MM.1S (cell line): ENCODE measurements around the gene TTLL6.

ENCODE experiments used
- CTCF ChIP-seq: fragments of 300-600 bp; sonication (generic); IDR thresholded peaks from 2 replicates; pipeline ENCODE4 v1.5.1; 2016; ENCODE audit warnings: antibody characterized with exemption, low read length, mixed read lengths
- EZH2 ChIP-seq: fragments of 300-600 bp; sonication (generic); optimal IDR thresholded peaks from 2 replicates; pipeline ENCODE3; 2017; ENCODE audit warnings: low read depth, mild to moderate bottlenecking, antibody characterized with exemption, low read length, mixed read lengths
- EZH2phosphoT487 ChIP-seq: fragments of 300-600 bp; sonication (generic); IDR thresholded peaks from 2 replicates; pipeline ENCODE4 v1.6.1; 2018; ENCODE audit warnings: antibody characterized with exemption, low read length

DNA sequence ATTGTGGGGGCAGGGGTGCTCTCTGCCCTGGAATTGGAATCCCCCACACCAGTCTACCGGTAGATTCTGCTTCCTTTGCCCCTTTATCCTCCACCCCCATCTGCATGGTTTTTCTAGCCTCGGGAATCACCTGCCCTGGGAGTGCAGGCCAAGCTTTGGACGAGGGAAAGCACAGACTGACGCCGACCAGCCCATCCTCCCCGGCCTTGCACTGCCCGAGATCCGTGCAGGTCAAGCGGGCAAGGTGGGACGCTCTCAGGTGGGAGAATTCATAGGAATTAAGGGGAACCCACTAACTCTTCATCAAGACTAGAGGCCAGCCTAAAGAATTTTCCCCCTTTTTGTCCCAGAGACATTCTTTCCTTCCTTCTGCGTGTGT, 78.6 kb downstream of the TTLL6 start:
- no peak for TF ChIP-seq CTCF
- no peak for TF ChIP-seq EZH2
- no peak for TF ChIP-seq EZH2phosphoT487
